Stimulated activated CD8-positive, alpha-beta memory T cell treated with anti-CD3 and anti-CD28 coated beads, Interleukin-12 subunit alpha, Interleukin-12 subunit beta, amount 100 ng/mL, for 24 hours (primary cell): Measurements from ENCODE around the gene KLHL2.
"Not testable (repeated sequence)": the region's sequence is repeated elsewhere in the genome, so short reads cannot be mapped to it uniquely, and the experiment has no call there.

Source experiments
- DNase-seq: peaks from one replicate; pipeline ENCODE4 v3.0.0-alpha.2; 2020; ENCODE audit errors: extremely low read depth

The KLHL2 gene

DNA sequence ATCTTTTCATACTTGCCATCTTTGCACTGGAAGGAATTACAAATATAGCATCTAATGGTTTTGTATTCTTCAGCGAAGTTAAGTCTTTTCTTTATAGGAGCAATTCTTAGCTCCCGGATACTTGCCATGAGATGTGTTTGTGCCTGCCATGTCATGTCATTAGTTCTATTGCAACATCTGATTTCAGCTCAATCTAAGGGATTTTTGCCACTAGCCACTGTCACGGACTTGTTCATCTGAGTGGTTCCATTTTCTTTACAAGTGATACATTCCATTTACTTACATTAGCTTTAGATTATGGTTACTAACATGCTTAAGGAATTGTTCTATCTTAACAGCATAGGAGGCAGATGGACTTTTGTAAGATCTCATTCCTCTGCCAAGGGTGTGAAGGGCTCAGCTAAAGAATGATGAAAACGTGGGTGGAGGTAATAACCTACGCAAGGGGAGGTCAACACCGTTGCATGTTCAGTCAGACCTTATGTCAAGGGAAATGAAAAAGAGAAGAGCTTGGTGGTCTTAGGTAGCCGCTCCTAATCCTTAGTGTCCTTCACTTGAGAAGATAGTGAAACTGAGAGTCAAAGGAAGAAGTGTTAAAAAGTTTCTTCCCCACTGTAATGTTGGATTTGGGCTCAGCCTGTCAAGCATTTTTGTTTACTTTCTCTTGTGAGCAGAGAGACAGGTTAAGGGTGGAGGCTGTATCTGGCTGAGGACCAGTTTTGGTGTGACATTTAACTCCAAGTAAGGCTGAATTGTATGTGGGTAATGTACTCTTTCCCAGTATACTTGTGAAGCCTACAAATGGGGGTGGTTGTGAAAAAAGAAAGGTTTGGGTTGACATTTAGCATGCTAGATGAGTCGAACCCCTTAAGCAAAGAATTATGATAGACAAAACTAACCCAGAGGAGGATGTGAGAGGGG lies 3.6 kb upstream of the KLHL2 start:
- DNase-seq, result no peak

DNA sequence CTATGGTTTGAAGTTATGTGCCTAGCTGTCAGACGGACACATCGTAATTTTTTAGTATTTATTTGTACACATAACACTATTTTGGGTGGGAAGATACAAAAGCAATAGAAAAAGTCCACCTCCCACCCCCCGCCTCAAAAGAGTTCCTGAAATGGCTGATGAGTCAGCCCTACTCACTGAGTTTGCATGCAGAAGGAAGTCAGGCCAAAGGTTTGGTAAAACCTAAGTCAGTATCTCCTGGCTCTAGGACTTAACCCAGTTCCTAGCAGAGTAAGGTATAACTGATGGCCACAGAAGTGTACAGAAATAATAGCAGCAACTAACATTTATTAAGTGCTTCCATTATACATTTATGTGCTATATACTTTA lies 2.9 kb upstream of the KLHL2 start:
- DNase-seq, result no peak

GRCh38 chr4:165207016-165207430 lies 338 bp upstream of the KLHL2 start:
- DNase-seq, result no peak

DNA sequence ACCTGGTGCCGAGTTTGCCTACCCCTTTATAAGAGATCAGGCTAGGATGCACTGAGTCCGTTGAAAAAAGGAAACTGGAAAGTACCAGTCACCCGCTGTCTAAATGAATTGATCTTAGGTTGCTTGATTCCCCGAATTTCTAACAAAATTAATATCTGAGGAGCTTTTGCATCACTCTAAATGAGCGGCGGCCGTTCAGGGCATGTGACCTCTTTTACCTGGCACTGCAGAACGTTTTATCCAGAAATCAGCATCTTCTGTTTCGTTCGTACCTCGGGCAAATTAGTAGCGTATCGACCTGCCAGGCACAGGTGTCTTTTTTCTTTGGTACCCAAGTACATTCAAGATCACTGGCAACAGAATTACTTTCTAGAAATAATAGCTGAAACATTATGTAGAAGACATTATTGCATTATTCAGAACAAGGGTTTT lies 876 bp downstream of the KLHL2 start:
- DNase-seq, result no peak

DNA sequence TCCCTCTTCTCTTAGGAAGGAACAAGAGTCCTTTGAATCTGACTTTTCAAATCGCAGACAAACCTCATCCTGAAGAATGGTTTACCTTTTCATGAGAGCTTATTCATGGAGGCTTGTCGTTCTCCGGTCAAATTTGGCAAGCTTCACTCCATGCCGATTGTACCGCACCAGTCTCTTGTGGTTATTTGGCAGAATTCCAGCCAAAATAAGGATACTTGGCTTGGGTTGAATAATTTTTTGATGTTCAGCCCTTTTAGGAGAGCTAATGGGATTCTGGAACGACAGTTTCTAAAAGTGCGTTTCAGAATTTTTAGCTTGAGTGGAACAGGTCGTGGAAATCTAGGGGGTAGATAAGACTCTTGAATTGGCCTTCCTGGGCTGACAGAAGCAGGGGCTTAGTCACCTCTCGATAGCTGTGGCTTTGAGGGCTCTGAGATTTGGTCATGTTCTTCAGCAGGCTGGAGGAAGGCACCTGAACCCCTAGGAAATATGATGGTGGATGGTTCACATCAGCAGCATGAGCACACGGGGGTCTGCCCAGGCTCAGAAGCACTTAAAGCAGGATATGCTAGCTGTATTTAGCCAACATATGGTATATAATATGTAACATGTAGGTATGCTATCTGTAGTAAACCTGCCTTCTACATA lies 1.5 kb downstream of the KLHL2 start:
- no peak for DNase-seq

- no peak for DNase-seq
These were observed 2.4 kb downstream of the KLHL2 start for GRCh38 chr4:165209796-165210195.

- DNase-seq, result no peak
These were observed 3.2 kb downstream of the KLHL2 start for GRCh38 chr4:165210566-165210965.

DNA sequence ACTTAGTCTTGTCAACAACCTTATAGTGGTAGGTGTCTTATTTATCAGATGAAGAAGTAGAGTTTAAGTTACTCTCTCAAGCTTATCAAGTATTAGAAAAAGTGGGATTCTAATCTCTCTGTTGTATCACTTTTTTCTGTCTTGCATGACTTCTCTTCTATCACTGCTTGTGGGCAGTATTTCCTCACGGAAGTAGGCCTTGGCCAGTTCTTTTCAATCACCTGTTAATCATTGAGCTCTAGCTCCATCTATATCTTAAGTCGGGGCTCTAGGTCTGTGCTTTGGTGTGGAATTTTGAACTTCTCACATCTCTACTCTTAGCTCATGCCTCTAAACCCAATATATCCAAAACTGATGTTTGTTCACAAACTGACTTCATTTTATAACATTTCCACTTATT lies 5.3 kb downstream of the KLHL2 start:
- DNase-seq, result not testable (repeated sequence)

- not testable (repeated sequence) for DNase-seq
These were observed 6.0 kb downstream of the KLHL2 start for GRCh38 chr4:165213404-165213803.

- not testable (repeated sequence) for DNase-seq
These were observed 6.8 kb downstream of the KLHL2 start for GRCh38 chr4:165213991-165214709.

DNA sequence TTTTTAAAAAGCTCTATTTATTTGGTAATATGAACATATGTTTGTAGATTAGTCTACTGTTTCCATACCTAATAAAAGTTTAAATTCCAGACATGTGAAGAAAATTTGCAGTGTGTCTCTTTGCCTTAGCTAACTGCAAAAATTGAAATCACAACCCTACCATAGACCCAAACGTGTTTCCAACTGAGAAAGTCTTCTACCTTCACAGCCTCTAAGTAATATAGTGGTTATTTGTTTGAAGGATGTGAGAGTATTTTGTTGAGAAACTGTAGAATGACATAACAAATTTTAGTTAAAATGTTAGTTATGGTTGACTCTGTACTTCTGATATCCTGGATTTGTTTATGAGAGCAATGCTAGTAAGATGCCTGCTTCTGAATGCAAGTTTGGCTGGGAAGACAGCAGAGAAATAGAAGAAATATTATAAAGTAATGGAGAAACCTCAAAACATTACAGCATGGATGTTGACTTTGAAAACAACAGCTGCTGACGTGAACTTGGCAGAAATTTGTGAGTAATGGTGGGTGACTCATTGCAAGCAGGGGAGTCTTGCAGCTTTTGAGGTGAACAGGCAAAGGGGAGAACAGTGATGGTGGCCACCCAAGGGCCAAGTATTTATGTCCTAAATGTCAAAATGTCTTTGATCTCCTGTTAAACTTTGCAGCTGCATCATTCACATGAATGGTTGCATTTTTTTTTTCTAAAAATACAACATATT lies 7.8 kb downstream of the KLHL2 start:
- DNase-seq, result not testable (repeated sequence)

DNA sequence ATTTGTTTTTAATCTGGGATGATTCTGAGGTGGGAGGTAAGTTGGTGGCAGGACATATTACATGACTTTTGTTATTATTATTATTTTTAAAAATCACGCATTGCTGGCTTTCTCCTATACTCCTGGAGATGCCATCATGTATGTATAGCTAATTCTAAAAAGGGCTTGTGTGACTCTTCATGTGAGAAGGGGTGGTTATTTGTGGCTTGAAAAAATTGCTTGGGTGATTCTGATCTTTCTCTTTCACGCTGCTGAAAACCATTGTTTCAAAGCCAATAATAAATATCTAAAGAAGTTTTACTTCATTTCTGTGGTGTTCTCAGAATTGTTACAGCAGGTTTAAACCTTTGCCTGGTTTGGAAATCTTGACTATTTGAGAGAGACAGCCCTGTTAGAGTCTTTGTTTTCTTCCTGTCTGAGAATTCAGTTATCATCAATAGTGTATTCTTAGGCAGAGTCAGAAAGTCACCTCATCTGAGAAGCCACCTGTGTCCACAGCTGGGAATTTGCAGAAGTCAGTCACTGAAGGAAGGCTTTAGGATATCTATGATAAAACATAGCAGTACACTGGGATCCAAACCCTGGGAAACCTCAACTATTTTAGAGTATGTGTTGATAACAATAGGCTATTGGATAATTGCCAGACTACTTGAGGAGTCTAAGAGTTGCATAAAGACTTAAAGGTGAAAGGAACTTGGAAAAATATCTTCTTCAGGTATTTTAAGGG lies 8.6 kb downstream of the KLHL2 start:
- not testable (repeated sequence) for DNase-seq

DNA sequence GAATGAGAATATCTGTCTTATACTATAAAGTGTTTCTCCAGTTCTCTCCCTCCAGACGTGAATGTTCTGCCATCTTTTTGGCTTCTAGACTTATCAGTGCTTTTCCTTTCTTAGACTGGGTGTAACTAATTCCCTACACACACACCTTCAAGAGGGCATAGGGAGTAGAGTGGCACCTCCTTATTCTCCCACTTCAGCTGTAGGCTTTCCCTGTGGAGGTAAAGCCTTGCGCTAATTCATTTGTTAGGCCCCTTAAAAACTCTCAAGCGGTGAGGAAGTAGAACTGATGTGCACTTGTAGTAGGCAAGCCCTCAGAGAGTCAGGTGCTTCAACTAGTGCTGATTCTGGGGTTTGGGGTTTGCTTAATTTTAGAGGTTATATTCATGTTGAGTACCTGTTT lies 10.0 kb downstream of the KLHL2 start:
- no peak for DNase-seq

- not testable (repeated sequence) for DNase-seq
These were observed 13.9 kb downstream of the KLHL2 start for GRCh38 chr4:165221306-165221705.

DNA sequence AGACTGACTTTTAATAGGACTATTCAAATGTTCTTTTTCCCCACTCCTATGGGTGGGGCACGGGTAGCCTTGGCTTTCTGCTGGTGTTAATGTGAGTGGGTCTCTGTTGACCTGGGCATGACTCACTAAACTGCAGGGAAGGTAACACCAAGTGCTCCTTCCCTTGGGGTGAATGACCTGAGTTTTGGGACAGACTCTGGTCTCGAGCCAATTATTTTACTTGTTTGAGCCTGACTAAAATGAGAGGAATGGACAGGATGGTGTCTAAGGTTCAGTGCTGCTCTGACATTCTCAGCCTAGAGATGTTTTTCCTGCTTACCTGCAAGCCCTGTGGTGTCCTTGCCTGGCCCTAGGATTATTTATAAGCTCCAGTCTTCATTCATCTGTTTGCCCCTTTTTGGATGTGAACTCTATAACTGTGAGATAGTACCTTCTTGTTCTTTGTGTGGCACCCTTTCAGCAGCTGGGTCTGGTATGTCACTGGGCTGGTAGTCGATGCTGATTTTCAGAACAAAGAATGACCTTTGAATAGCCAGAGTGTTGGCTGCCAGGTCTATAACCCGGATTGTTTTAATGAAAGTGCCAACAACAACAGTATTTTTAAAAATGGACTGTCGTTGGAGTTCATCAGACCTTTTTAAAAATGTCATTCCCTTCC lies 14.8 kb downstream of the KLHL2 start:
- DNase-seq, result not testable (repeated sequence)

- DNase-seq, result no peak
These were observed 15.3 kb downstream of the KLHL2 start for GRCh38 chr4:165222651-165222994.

GRCh38 chr4:165227401-165227800 lies 20.0 kb downstream of the KLHL2 start:
- not testable (repeated sequence) for DNase-seq

- not testable (repeated sequence) for DNase-seq
These were observed 22.3 kb downstream of the KLHL2 start for GRCh38 chr4:165229490-165230200.

DNA sequence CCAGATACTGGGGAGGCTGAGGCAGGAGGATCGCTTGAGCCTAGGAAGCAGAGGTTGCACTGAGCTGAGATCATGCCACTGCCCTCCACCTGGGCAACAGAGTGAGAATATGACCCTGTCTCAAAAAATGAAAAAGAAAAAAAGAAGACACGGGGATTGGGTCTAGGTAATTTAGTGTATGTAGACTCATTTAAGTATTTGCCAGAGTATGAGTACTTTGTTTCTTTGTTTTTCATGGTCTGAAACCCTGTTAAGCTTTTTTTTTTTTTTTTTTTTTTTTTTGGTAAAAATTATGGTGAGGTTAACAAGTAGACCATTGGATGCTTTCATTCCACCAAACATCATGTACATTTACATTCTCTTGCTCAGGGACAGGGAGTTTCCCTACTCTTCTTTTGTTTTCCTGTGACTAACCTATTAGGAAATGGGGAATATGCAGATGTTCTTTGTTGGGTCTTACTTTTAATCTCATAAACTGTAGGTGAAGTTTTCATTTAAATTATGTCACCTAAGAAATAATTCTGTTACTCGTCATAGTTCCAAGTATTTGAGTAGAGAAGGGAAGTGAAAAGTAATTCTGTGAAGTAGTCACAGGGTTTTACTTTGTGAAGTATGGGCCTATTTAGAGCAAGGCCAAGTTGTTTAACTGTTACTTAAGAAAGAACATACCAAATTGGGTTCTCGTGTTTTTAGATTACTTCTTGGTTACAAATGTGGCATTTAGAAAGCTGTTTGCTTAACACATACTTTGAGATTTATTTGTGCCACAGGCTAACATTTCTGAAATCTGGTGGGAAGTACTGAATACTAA lies 25.5 kb downstream of the KLHL2 start:
- not testable (repeated sequence) for DNase-seq
